HL-60 (cell line): Measurements from ENCODE around the gene APOOL.
"Not testable (repeated sequence)": the region's sequence is repeated elsewhere in the genome, so short reads cannot be mapped to it uniquely, and the experiment has no call there.

Experiments
- DNase-seq, 2 experiments: peaks; one replicate each; pipeline ENCODE4 v3.0.0-alpha.2; 2010 to 2020; ENCODE audit warnings: low read depth in 1 of 2, low spot score in 1 of 2
- H3K27ac ChIP-seq: fragments of 250-450 bp; sonication (Bioruptor Pico); replicated peaks from 2 replicates; pipeline ENCODE4 v1.5.1; 2020; ENCODE audit warnings: mild to moderate bottlenecking, moderate library complexity
- H3K27me3 ChIP-seq: fragments of 250-450 bp; sonication (Bioruptor Pico); 2 replicates; pipeline ENCODE4 v1.5.1; 2021; ENCODE audit warnings: mild to moderate bottlenecking, moderate library complexity; ENCODE audit not compliant: insufficient read depth, poor library complexity, severe bottlenecking
- H3K4me3 ChIP-seq: replicated peaks from 2 replicates; pipeline ENCODE4 v1.5.1; 2011; ENCODE audit warnings: mild to moderate bottlenecking, control low read depth, low read length; ENCODE audit not compliant: insufficient read depth
- GABPA ChIP-seq: IDR thresholded peaks from 2 replicates; pipeline ENCODE4 v1.6.1; 2012; ENCODE audit warnings: low read depth
- POLR2AphosphoS5 ChIP-seq: IDR thresholded peaks from 2 replicates; pipeline ENCODE4 v1.6.1; 2012; ENCODE audit warnings: low read depth
- SPI1 ChIP-seq: IDR thresholded peaks from 2 replicates; pipeline ENCODE4 v1.6.1; 2012; ENCODE audit warnings: low read depth, mild to moderate bottlenecking, borderline replicate concordance
- TF ChIP-seq, protein P1 (sequence below): IDR thresholded peaks from one replicate; pipeline ENCODE4 v1.5.1; 2011; ENCODE audit warnings: low read length, control low read depth, inconsistent platforms; ENCODE audit not compliant: insufficient read depth
- TF ChIP-seq, protein P2 (sequence below): IDR thresholded peaks from 2 replicates; pipeline ENCODE4 v1.6.1; 2012; ENCODE audit warnings: low read depth; ENCODE audit not compliant: insufficient replicate concordance

APOOL gene

DNA sequence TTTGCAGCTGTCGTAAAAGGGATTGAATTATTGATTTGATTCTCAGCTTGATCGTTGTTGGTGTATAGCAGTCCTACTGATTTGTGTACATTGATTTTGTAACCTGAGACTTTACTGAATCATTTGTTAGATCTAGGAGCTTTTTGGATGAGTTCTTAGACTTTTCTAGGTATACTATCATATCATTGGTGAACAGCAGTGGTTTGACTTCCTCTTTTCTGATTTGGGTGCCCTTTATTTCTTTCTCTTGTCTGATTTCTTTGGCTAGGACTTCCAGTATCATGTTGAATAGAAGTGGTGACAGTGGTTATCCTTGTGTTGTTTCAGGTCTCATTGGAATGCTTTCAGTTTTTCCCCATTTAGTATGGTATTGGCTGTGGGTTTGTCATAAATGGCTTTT lies 8.4 kb downstream of the APOOL start:
- H3K4me3 ChIP-seq: no peak overlapping the region
- H3K27ac ChIP-seq: no peak overlapping the region
- DNase-seq: no peak
- no peaks in the 10 kb centered on the region for H3K27me3 ChIP-seq
- TF ChIP-seq GABPA (no peak), POLR2AphosphoS5 (no peak), SPI1 (peak; percentile 55)
- TF ChIP-seq, protein P1, sequence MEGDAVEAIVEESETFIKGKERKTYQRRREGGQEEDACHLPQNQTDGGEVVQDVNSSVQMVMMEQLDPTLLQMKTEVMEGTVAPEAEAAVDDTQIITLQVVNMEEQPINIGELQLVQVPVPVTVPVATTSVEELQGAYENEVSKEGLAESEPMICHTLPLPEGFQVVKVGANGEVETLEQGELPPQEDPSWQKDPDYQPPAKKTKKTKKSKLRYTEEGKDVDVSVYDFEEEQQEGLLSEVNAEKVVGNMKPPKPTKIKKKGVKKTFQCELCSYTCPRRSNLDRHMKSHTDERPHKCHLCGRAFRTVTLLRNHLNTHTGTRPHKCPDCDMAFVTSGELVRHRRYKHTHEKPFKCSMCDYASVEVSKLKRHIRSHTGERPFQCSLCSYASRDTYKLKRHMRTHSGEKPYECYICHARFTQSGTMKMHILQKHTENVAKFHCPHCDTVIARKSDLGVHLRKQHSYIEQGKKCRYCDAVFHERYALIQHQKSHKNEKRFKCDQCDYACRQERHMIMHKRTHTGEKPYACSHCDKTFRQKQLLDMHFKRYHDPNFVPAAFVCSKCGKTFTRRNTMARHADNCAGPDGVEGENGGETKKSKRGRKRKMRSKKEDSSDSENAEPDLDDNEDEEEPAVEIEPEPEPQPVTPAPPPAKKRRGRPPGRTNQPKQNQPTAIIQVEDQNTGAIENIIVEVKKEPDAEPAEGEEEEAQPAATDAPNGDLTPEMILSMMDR: no peak
- TF ChIP-seq, protein P2, sequence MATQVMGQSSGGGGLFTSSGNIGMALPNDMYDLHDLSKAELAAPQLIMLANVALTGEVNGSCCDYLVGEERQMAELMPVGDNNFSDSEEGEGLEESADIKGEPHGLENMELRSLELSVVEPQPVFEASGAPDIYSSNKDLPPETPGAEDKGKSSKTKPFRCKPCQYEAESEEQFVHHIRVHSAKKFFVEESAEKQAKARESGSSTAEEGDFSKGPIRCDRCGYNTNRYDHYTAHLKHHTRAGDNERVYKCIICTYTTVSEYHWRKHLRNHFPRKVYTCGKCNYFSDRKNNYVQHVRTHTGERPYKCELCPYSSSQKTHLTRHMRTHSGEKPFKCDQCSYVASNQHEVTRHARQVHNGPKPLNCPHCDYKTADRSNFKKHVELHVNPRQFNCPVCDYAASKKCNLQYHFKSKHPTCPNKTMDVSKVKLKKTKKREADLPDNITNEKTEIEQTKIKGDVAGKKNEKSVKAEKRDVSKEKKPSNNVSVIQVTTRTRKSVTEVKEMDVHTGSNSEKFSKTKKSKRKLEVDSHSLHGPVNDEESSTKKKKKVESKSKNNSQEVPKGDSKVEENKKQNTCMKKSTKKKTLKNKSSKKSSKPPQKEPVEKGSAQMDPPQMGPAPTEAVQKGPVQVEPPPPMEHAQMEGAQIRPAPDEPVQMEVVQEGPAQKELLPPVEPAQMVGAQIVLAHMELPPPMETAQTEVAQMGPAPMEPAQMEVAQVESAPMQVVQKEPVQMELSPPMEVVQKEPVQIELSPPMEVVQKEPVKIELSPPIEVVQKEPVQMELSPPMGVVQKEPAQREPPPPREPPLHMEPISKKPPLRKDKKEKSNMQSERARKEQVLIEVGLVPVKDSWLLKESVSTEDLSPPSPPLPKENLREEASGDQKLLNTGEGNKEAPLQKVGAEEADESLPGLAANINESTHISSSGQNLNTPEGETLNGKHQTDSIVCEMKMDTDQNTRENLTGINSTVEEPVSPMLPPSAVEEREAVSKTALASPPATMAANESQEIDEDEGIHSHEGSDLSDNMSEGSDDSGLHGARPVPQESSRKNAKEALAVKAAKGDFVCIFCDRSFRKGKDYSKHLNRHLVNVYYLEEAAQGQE: no peak

DNA sequence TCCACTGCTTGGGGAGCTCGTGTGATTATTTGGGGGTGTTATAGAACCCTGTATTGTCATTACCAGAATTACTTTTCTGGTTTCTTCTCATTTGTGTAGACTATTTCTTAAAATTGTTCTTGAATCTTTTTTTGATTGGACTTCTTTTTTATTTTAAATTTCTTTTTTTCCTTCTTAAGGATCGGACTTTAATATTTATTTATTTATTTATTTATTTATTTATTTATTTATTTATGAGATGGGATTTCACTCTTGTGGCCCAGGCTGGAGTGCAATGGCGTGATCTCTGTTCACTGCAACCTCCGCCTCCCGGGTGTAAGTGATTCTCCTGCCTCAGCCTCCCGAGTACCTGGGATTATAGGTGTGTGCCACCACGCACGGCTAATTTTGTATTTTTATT lies 11.7 kb downstream of the APOOL start:
- H3K27me3 ChIP-seq, H3K4me3 ChIP-seq, H3K27ac ChIP-seq, DNase-seq: not testable (repeated sequence)

DNA sequence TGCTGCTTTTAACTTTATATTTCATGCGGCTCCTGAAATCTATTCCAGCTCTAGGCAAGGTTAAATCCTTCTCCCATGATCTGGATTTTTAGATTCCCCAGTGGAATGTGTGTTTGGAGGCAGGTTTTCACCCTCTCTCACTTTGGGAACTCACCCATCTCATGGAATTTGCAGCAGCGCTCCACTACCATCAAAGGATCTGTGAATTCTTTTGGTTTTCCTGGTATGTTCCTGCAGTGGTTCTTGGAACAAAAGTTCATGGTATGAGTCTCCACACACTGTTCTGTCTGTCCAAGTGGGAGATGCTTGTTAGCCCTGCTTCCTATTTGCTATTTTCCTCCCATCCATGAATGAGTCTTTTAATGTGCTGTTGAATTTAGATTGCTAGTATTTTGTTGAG lies 14.0 kb downstream of the APOOL start:
- TF ChIP-seq, protein P1: no peak
- no peak for TF ChIP-seq SPI1
- Histone ChIP-seq H3K4me3 (no peak overlapping the region), H3K27me3 (no peaks in the 10 kb centered on the region), H3K27ac (no peak overlapping the region)
- no peak for DNase-seq

DNA sequence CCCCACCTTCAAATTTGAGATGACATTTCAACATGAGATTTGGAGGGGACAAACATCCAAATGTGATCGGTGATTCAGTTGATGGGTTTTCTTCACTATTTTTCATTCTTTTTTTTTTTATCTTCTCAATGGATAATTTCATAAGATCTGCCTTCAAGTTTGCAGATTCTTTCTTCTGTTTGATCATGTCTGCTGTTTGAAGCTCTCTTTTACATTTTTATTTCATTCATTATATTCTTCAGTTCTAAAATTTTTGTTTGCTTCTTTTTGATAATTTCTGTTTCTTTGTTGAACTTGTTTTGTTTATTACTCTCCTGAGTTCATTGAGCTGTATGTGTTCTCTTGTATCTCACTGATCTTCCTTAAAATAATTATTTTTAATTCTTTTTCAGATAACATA lies 14.8 kb downstream of the APOOL start:
- no peak for TF ChIP-seq SPI1
- TF ChIP-seq GABPA: no peak
- TF ChIP-seq, protein P1: no peak
- TF ChIP-seq POLR2AphosphoS5: no peak
- TF ChIP-seq, protein P2: no peak
- H3K4me3 ChIP-seq: no peak overlapping the region
- H3K27ac ChIP-seq: no peak overlapping the region
- no peaks in the 10 kb centered on the region for H3K27me3 ChIP-seq
- DNase-seq: no peak
